ENCODE data around the gene TMEM207. TPM values are rescaled to one million over a fixed set of nuclear protein-coding genes. Genes with fewer than 3 reads are reported as not detected.
A peak's percentile ranks its signal among the peaks of the same experiment; 100 is the strongest.

The TMEM207 gene
- total and polyA plus RNA-seq, 2 experiments from 2014 or later: 1.5 to 2.9 TPM

GRCh38 chr3:190456770-190457169 lies 7.1 kb upstream of the TMEM207 start:
- no peaks in the 10 kb centered on the region for H4K20me1 ChIP-seq (ENCODE audit: insufficient read depth, poor library complexity, severe bottlenecking)
- no peaks in the 10 kb centered on the region for H3K9me3 ChIP-seq (ENCODE audit: low read depth)
- no peak for TF ChIP-seq EZH2phosphoT487 (IDR thresholded peaks at IDR 0.05; ENCODE audit: low read depth, severe bottlenecking, unreplicated experiment)
- no peak for TF ChIP-seq EZH2 (IDR thresholded peaks at IDR 0.05; ENCODE audit: borderline replicate concordance)
- no peak overlapping the region for H3K4me3 ChIP-seq
- no peaks in the 10 kb centered on the region for H3K36me3 ChIP-seq (replicated peaks; ENCODE audit: insufficient read depth, low read depth)
- no peaks in the 10 kb centered on the region for H3K79me2 ChIP-seq
- no peak overlapping the region for H2AFZ ChIP-seq
- H3K4me1 ChIP-seq (ENCODE audit: insufficient read depth): peaks cover 9% of the 10 kb centered on the region
- no peaks in the 10 kb centered on the region for H3K9me2 ChIP-seq (replicated peaks; ENCODE audit: insufficient read depth)
- 95% methylated on average over 1 of the region's 1 CpG for WGBS (ENCODE audit: low lambda C conversion rate, missing lambda C conversion rate)
- H3K27ac ChIP-seq: no peak overlapping the region
- H3K4me2 ChIP-seq: no peak overlapping the region
- H3K27me3 ChIP-seq: no peaks in the 10 kb centered on the region
- no peak for DNase-seq (ENCODE audit: low spot score)

DNA sequence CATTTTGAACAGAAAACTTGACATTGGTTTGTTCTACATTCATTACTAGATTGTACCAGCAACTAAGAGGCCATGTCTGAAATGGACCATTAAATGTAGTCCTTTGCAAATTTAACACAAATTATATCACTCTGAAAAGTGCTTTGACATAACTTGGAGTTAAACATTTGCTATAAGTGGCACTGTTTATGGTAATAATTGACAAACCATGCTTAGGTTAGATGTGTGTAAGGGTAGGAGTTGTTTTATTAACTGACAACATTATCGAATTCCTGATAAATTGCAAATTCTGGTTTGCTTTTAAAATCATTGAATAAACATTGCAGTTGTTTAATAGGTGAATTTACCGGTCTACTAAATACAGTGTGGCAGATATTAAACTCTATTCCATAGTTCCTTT lies 6.1 kb upstream of the TMEM207 start:
- 59% methylated on average over 2 of the region's 2 CpGs for WGBS (ENCODE audit: low lambda C conversion rate, missing lambda C conversion rate)
- no peak for DNase-seq (ENCODE audit: low spot score)
- no peak for TF ChIP-seq EZH2 (IDR thresholded peaks at IDR 0.05; ENCODE audit: borderline replicate concordance)
- no peak for TF ChIP-seq EZH2phosphoT487 (IDR thresholded peaks at IDR 0.05; ENCODE audit: low read depth, severe bottlenecking, unreplicated experiment)
- no peak for TF ChIP-seq CTCF (IDR thresholded peaks at IDR 0.05; ENCODE audit: poor library complexity)
- Histone ChIP-seq H4K20me1 (ENCODE audit: insufficient read depth, poor library complexity, severe bottlenecking) (no peaks in the 10 kb centered on the region), H3K27me3 (no peaks in the 10 kb centered on the region), H3K4me1 (ENCODE audit: insufficient read depth) (peaks cover 9% of the 10 kb centered on the region), H3K4me2 (no peak overlapping the region), H3K27ac (no peak overlapping the region), H2AFZ (no peak overlapping the region), H3K4me3 (no peak overlapping the region), H3K9me2 (replicated peaks; ENCODE audit: insufficient read depth) (no peaks in the 10 kb centered on the region), H3K9me3 (ENCODE audit: low read depth) (no peaks in the 10 kb centered on the region), H3K79me2 (no peaks in the 10 kb centered on the region), H3K36me3 (replicated peaks; ENCODE audit: insufficient read depth, low read depth) (no peaks in the 10 kb centered on the region)

DNA sequence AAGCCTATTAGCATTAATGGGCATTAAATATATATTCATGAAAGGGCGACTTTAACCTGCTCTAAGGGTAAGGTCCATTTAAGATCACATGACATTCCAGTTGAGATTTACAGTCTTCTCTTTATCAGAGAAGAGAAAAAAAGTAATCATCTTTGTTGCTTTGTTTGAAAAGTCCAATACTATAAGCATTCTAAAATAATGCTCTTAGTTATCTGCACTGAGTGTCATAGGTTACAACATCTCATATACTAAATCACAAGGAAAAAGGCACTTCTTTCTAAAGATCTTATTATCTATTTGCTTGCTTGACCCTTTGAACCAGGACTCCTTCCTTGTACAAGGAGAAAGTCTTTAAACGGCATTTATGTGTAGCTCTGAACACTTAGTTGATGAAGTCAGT lies 1.4 kb downstream of the TMEM207 start:
- Histone ChIP-seq H3K4me2 (peak overlapping the region; percentile 12), H3K27me3 (no peaks in the 10 kb centered on the region), H3K27ac (peak overlapping the region; percentile 5), H3K4me3 (no peak overlapping the region), H3K36me3 (replicated peaks; ENCODE audit: insufficient read depth, low read depth) (no peaks in the 10 kb centered on the region), H3K9me2 (replicated peaks; ENCODE audit: insufficient read depth) (no peaks in the 10 kb centered on the region), H3K79me2 (no peaks in the 10 kb centered on the region), H2AFZ (no peak overlapping the region), H4K20me1 (ENCODE audit: insufficient read depth, poor library complexity, severe bottlenecking) (no peaks in the 10 kb centered on the region), H3K9me3 (ENCODE audit: low read depth) (no peaks in the 10 kb centered on the region), H3K4me1 (ENCODE audit: insufficient read depth) (peaks cover 14% of the 10 kb centered on the region)
- WGBS (ENCODE audit: low lambda C conversion rate, missing lambda C conversion rate): 46% methylated on average over 2 of the region's 2 CpGs
- no peak for DNase-seq (ENCODE audit: low spot score)
- no peak for TF ChIP-seq EZH2phosphoT487 (IDR thresholded peaks at IDR 0.05; ENCODE audit: low read depth, severe bottlenecking, unreplicated experiment)
- no peak for TF ChIP-seq EZH2 (IDR thresholded peaks at IDR 0.05; ENCODE audit: borderline replicate concordance)

GRCh38 chr3:190446573-190447279 lies 3.0 kb downstream of the TMEM207 start:
- Histone ChIP-seq H3K4me3 (no peak overlapping the region), H4K20me1 (ENCODE audit: insufficient read depth, poor library complexity, severe bottlenecking) (no peaks in the 10 kb centered on the region), H3K9me3 (ENCODE audit: low read depth) (no peaks in the 10 kb centered on the region), H3K27ac (peak overlapping the region; percentile 14), H3K79me2 (no peaks in the 10 kb centered on the region), H3K36me3 (replicated peaks; ENCODE audit: insufficient read depth, low read depth) (no peaks in the 10 kb centered on the region), H2AFZ (no peak overlapping the region), H3K4me1 (ENCODE audit: insufficient read depth) (peaks cover 14% of the 10 kb centered on the region), H3K4me2 (peak overlapping the region; percentile 42), H3K9me2 (replicated peaks; ENCODE audit: insufficient read depth) (no peaks in the 10 kb centered on the region), H3K27me3 (no peaks in the 10 kb centered on the region)
- DNase-seq (ENCODE audit: low spot score): no peak
- WGBS (ENCODE audit: low lambda C conversion rate, missing lambda C conversion rate): 23% methylated on average over 6 of the region's 6 CpGs
- TF ChIP-seq EZH2 (IDR thresholded peaks at IDR 0.05; ENCODE audit: borderline replicate concordance) (no peak), EZH2phosphoT487 (IDR thresholded peaks at IDR 0.05; ENCODE audit: low read depth, severe bottlenecking, unreplicated experiment) (no peak), CTCF (IDR thresholded peaks at IDR 0.05; ENCODE audit: poor library complexity) (no peak)
